GM12892 (cell line): ENCODE measurements around the gene NPNT.

Experiments used
- POLR2A ChIP-seq: IDR thresholded peaks from 2 replicates; pipeline ENCODE4 v1.6.1; 2011; ENCODE audit warnings: low read depth, low read length, control low read depth
- POLR2AphosphoS5 ChIP-seq: IDR thresholded peaks from 2 replicates; pipeline ENCODE4 v1.6.1; 2011; ENCODE audit warnings: low read depth, low read length, control low read depth
- TAF1 ChIP-seq: IDR thresholded peaks from 2 replicates; pipeline ENCODE4 v1.6.1; 2011; ENCODE audit warnings: low read depth, mild to moderate bottlenecking, control low read depth, low read length, borderline replicate concordance

DNA sequence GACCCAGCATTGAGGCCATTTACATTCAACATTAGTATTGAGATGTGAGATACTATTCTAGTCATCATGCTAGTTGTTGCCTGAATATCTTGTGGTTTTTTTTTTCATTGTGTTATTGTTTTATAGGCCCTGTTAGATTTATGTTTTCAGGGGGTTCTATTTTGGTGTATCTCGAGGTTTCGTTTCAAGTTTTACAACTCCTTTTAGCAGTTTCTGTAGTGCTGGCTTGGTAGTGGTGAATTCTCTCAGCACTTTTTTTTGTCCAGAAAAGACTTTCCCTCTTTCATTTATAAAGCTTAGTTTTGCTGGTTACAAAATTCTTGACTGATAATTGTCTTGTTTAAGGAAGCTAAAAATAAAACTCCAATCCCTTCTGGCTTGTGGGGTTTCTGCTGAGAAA is 115.5 kb downstream of the NPNT start:
- TF ChIP-seq POLR2AphosphoS5 (no peak), POLR2A (no peak), TAF1 (no peak)
